Stimulated activated CD4-positive, alpha-beta T cell treated with anti-CD3 and anti-CD28 coated beads, Interleukin-4, amount 100 ng/mL, for 48 hours (primary cell): ENCODE data around the gene STAG1.
"Not testable (repeated sequence)": the region's sequence is repeated elsewhere in the genome, so short reads cannot be mapped to it uniquely, and the experiment has no call there.

Source experiments
- DNase-seq, 2 donors: peaks; one replicate each; pipeline ENCODE4 v3.0.0-alpha.2; 2020; ENCODE audit warnings: low read depth in 2 of 2

The STAG1 gene

GRCh38 chr3:136396916-136397315, 355.3 kb downstream of the STAG1 start:
- no peak for DNase-seq

GRCh38 chr3:136390574-136390973, 361.6 kb downstream of the STAG1 start:
- DNase-seq, result no peak

GRCh38 chr3:136387031-136387430, 365.1 kb downstream of the STAG1 start:
- no peak for DNase-seq

- no peak for DNase-seq
Observed at GRCh38 chr3:136385457-136385856, 366.7 kb downstream of the STAG1 start.

- no peak for DNase-seq
Observed at GRCh38 chr3:136381051-136381450, 371.1 kb downstream of the STAG1 start.

- no peak for DNase-seq
Observed at GRCh38 chr3:136380530-136380929, 371.6 kb downstream of the STAG1 start.

- DNase-seq, result no peak
Observed at GRCh38 chr3:136378011-136378410, 374.2 kb downstream of the STAG1 start.

GRCh38 chr3:136377508-136377907, 374.7 kb downstream of the STAG1 start:
- DNase-seq, result no peak

GRCh38 chr3:136375800-136376199, 376.4 kb downstream of the STAG1 start:
- not testable (repeated sequence) for DNase-seq

- no peak for DNase-seq
Observed at GRCh38 chr3:136366289-136366688, 385.9 kb downstream of the STAG1 start.

- no peak for DNase-seq
Observed at GRCh38 chr3:136353461-136353860, 398.7 kb downstream of the STAG1 start.

- no peak for DNase-seq
Observed at GRCh38 chr3:136351905-136352304, 400.3 kb downstream of the STAG1 start.

GRCh38 chr3:136351351-136351750, 400.8 kb downstream of the STAG1 start:
- no peak for DNase-seq

GRCh38 chr3:136350557-136350956, 401.6 kb downstream of the STAG1 start:
- DNase-seq, result no peak

- DNase-seq, result no peak
Observed at GRCh38 chr3:136350132-136350531, 402.0 kb downstream of the STAG1 start.

GRCh38 chr3:136346486-136346885, 405.7 kb downstream of the STAG1 start:
- no peak for DNase-seq

GRCh38 chr3:136343873-136344555, 408.2 kb downstream of the STAG1 start:
- DNase-seq, result no peak

- DNase-seq, result no peak
Observed at GRCh38 chr3:136343446-136343845, 408.7 kb downstream of the STAG1 start.

GRCh38 chr3:136336329-136337100, 415.7 kb downstream of the STAG1 start:
- no peak for DNase-seq

- not testable (repeated sequence) for DNase-seq
Observed at GRCh38 chr3:136334726-136335125, 417.5 kb downstream of the STAG1 start.

GRCh38 chr3:136334209-136334608, 418.0 kb downstream of the STAG1 start:
- DNase-seq, result no peak

- no peak for DNase-seq
Observed at GRCh38 chr3:136332776-136333175, 419.4 kb downstream of the STAG1 start.

GRCh38 chr3:136332302-136332701, 419.9 kb downstream of the STAG1 start:
- DNase-seq, result no peak
